ENCODE measurements around the gene PTPN23.

The PTPN23 gene

GRCh38 chr3:47407896-47408838 is 27.3 kb downstream of the PTPN23 start:
- no peak for FAIRE-seq

- FAIRE-seq, result no peak
These were observed 28.0 kb downstream of the PTPN23 start for GRCh38 chr3:47408839-47409229.

- no peak for FAIRE-seq
These were observed 28.5 kb downstream of the PTPN23 start for GRCh38 chr3:47409284-47409683.

- no peak for FAIRE-seq
These were observed 29.0 kb downstream of the PTPN23 start for GRCh38 chr3:47409688-47410416.

GRCh38 chr3:47410417-47410720 is 29.5 kb downstream of the PTPN23 start:
- no peak for FAIRE-seq

- no peak for FAIRE-seq
These were observed 30.2 kb downstream of the PTPN23 start for GRCh38 chr3:47410801-47411646.

- FAIRE-seq, result no peak
These were observed 31.1 kb downstream of the PTPN23 start for GRCh38 chr3:47411696-47412452.

- no peak for FAIRE-seq
These were observed 31.6 kb downstream of the PTPN23 start for GRCh38 chr3:47412453-47412756.

- no peak for FAIRE-seq
These were observed 32.2 kb downstream of the PTPN23 start for GRCh38 chr3:47412842-47413520.

- no peak for FAIRE-seq
These were observed 32.9 kb downstream of the PTPN23 start for GRCh38 chr3:47413751-47414150.

- FAIRE-seq, result no peak
These were observed 33.3 kb downstream of the PTPN23 start for GRCh38 chr3:47414161-47414564.

GRCh38 chr3:47414666-47415587 is 34.1 kb downstream of the PTPN23 start:
- FAIRE-seq, result no peak

- no peak for FAIRE-seq
These were observed 35.2 kb downstream of the PTPN23 start for GRCh38 chr3:47416041-47416440.

GRCh38 chr3:47418167-47419082 is 37.6 kb downstream of the PTPN23 start:
- no peak for FAIRE-seq

GRCh38 chr3:47419083-47420043 is 38.5 kb downstream of the PTPN23 start:
- no peak for FAIRE-seq

GRCh38 chr3:47420044-47420430 is 39.2 kb downstream of the PTPN23 start:
- no peak for FAIRE-seq

GRCh38 chr3:47420511-47421484 is 40.0 kb downstream of the PTPN23 start:
- peak; percentile 80 for FAIRE-seq
